Fibroblast of skin of left biceps (primary cell): Measurements from ENCODE around the gene HEATR9.

Experiments used
- DNase-seq, 2 experiments: peaks; one replicate each; pipeline ENCODE4 v3.0.0-alpha.2; 2013; ENCODE audit warnings: low read depth in 2 of 2

HEATR9 gene

DNA sequence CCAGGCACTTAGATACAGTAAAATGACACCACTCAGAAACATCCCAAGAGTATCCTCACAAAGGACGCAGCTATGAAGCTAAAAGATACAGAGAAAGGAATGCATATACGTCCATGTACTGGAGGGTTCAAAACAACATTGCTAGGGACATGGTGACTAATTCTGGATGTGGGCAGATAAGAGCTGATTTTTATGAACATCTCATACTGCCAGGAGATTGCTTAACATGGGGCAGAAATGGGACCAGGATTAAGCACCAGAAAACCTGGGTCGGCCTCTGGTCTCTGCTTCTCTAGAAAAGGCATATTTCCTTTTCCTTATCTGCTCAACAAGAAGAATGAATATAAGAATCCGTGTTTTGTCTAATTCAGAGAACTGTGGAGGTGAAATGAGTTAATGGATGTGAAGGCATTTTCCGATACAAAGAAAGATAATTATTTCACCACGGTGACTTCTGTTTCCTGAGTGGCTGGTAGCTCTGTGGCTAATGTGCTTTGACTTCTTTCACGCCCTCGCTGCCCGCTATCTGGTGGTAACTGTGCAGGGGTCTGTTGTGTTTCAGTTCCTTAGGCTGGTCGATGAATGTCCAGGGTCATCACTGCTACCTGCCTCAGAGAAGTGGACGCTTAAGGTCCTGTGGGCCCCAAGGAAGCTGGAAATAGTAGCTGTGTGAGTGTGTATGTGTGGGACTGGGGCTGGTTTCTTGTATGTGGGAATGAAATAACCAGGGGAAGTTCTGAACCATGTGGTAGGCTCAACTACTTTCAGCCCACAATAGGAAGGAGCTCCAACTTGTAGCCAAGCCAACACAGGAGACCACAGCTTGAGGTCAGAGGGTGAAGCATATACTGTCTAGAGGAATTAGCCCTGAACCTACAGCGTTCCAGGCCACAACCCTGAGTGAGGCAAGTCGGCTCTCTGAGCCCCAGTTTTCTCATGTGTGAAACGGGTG is 27.2 kb upstream of the HEATR9 start:
- DNase-seq: no peak

DNA sequence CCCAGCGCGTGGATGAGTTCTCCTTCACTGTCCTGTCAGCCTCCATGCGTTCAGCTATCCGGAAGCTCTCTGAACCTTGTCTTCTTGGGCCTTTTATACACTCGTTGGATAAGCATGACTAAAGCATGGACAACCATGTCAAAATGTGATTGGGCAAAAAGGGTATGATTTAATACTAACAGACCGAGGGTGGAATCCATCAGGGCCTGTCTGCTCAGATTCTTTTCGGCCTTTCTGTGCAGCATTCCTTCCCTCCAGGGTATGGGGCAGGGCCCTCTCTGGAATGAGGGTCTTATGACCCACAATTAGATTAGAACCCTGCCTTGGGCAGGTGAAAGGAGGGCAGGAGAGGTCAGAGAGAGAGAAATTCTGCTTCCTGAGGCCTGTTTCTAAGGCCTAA is 25.5 kb upstream of the HEATR9 start:
- DNase-seq: no peak

DNA sequence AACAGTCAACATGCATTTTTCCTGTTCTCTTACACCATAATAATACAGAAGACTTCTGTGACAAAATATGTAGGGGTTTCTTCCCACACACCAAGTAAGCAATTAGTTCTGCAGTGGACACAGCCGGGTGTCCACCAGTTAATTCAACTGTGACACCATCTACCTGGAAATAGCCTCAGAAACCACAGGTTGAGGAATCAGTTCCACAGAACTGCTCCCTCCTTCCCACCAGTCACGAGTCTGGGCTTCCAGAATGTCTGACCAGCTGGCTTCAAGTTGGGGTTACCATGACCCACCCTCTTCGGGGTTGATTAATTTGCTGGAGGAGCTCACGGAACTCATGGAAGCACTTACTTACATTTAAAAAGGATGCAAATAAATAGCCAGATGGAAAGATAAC is 25.1 kb upstream of the HEATR9 start:
- no peak for DNase-seq

DNA sequence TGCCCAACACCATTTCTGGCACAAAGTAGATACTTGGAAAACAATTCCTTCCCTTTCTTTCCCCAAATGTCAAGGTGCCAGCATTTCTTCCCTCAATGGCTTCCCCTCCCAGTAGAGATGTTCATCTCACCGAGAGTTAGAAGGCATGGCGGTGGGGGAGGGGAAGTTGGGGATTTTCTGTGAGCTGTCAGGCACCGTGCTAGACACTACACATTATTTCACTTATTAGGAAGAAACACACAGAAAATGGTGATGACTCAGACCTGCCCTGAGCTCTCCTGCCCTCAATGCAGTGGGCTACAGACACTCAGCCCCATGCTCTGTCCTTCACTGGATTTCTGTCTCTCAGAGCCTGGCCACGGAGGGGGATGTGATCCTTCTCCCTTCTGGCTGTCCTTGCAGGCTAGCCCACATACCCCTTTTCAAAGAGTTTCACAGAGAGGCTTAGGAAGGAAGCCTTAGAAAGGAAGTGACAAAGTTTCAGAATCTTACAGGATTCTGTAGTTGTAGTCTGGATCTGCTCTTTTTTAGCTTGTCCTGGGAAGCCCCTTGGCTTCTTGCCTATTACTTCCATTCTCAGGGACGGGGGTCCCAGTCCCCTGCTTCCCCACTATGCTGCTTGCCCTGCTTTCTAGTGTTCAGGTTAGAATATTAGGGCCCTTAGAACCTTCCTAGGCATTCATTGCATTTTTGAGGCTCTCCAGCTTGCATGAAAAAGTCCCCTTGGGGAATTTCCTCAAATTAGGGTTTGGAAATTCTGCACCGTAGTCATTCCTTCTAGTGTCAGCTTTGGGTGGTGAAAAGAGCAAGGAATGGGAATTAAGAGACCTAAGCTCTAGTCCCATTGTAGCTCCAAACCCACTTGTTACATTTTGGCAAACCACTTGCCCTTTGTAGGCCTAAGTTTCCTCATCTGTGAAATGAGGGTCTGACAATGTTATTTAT is 23.7 kb upstream of the HEATR9 start:
- no peak for DNase-seq

DNA sequence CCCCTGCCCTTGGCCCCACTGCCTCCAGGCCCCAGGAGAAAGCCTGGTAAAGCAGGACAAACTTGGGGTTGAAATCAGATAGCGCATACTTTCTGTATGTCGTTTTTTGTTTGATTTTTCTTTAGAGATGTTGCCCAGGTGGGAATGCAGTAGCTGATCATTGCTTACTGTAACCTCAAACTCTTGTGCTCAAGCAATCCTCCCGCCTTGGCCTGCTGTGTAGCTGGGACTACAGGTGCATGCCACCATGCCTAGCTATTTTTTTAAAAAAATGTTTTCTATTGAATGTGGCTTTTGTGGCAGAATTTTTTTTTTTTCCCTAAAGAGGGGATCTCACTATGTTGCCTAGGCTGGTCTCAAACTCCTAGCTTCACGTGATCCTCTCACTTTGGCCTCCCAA is 22.6 kb upstream of the HEATR9 start:
- no peak for DNase-seq

DNA sequence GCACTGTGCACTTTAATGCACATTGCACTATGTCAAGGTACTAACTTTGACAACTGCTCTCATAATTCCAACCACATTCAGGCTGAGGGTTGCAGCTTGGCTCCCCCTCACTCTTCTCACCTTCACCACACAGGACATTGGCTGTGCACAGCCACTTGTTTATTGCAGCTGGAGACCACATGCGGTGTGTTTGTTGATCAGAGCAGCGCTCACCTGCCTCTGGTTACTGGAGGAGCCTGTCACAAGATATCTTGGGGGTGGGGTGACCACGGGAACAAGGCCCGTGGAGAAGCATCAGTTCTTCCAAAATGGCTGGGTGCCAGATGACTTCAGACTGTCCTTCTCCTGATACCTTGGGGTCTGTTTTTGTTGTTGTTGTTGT is 22.1 kb upstream of the HEATR9 start:
- no peak for DNase-seq

DNA sequence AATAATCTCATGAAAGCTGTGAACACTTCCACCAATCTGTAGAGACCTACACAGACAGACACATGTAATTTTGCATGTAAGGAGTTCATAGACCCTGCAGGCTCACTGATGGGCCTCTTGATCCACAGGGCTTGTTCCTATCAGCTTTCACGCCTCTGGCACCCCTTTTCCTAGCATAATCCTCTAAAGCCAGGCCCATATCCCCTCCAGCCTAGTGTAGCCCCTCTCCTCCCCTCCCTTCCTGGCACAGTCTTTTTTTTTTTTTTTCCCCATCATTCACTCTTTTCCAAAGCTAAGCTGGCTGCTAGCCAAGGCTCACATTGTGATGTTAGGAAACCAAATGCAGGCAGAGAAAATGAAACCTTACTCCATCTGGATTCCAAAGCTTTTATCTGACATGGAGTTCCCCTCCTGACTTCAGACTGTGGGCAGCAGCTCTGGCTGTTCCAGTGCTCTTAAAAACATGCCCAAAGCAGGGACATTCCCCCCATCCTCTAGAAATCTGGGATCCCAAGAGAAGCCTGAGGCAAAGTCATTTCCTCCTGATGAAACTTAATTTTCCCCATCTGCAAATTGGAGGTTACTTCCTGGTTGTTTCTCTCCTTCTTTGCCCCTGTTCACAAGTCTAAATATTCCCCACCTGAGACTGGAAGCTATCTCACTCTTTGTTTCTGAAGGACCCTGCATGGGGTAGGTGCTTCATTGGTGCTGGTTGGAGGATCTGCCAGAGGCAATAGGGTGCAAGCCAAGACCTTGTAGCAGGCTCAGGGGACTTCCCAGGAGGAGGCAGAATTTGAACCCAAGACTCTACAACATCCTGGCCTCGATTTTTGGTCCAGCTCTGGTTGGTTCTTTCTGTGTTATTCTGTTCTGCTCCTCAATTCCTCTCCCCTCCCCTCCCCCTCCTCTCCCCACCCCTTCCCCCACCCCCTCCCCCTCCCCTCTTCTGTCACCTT is 21.4 kb upstream of the HEATR9 start:
- DNase-seq: peak; percentile 30 to 34

DNA sequence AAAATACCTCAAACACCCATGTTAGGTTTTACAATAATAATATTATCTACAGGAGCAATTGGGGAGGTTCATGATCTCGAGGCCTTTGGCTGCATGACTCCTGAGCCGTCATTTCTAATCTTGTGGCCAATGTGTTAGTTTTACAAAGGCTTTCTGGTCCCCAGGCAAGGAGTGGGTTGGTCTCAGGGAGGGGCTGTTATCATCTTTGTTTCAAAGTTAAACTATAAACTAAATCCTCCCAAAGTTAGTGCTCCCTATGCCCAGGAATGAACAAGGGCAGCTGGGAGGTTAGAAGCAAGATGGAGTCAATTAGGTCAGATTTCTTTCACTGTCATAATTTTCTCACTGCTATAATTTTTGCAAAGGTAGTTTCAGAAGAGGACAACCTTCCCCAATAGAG is 20.6 kb upstream of the HEATR9 start:
- DNase-seq: no peak

DNA sequence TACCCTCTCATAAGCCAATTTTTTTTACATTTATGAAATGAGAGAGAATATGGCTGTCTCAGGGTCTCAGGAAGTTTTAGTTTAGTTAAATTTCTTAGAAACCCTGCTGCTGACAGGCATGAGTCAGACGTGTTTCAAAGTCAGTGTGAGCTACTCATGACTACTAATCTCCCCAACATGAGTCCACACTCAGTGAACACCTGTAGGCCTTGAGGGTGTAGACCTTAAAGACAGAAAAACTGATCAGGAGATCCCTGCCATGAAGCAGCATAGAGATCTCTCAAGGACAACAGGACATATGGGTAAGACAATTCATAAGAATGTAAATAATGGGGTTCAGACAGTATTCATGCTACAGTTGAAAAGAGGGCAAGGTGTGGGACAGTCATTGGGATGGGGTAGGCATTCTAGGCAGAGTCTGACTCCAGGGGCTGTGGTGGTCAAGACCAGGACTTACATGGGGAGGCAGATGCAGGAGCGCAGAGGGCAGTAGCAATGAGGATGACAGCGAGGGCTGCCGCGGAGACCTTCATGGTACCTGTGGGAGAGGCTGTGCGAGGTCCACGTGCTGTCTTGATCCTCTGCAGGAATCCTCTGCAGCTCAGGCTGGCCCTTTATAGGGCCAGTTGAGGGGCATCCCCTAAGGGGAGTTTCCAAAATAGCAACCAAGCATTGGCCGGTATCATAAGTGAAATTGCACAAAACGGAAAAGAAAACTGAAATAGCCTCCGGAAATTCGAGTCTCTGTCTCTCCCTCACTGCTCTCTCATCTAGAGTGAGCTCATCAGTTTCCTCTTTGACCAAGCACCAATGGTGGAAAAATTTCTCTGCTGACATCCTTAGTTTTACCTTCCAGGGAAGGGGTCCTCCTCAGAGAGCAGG is 11.3 kb upstream of the HEATR9 start, which contains the start of gene CCL5:
Gene CCL5 (minus strand): TSS at position 588 of the 882 bp plus-strand sequence.
- DNase-seq: no peak

DNA sequence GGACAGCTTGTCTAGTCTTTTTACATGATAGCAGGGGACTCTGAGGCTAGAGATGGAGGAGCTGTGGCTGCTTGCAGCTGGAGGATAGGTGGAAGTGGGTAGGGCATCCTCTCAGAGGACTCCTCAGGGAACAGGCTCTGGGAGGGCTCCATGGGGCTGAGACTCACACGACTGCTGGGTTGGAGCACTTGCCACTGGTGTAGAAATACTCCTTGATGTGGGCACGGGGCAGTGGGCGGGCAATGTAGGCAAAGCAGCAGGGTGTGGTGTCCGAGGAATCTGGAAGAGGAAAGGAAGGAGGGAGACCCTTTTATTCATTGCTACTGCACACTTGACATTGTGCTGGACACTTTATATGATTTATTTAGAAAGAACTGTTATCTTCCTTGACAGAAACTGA is 9.7 kb upstream of the HEATR9 start:
- no peak for DNase-seq

DNA sequence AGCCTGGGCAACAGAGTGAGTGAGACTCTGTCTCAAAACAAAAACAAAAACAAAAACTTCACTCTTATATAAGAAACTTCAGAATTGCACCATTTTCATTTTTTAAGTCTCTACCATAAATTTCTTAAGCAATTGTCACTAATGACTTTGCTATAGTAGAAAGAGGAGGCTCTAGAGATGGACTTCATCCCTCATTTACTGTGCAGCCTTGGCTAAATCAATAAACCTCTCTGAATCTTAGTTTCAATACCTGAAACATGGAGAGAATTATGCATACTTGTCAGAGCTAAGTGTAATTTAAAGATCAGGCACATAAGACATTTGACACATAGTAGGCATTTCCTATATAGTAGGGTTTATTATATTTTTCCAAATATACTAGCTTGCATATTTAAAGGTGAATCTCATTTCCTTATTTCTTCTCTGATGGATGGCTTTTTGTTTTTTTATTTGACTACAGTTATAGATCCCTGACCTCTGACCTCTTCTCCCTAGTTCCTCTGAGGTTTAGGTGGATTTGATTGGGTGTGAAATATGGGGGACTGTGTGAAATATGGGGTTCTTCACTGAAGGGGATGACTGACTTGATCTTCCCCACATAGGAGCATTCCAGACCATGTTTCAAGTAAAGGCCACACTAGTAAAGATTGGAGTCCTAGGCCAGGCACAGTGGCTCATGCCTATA is 8.8 kb upstream of the HEATR9 start:
- DNase-seq: no peak

DNA sequence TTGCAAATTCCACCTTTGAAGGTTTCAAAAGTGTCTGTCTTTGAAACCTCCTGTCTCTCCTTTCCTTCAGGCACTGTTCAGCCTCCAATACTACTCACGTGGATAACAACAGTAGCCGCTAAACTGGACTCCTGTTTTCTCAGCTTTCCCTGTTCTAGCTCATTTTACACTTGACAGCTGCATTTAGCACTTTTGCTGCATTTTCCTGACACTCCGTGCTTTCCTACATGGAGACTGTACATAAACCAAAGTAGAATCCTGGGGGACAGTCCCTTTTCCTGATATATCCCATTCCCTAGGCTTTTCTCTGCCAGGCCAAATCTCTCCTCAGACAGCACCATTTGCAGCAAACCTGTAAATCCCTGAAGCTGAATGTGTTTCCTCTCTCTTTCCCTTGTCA is 7.8 kb upstream of the HEATR9 start:
- DNase-seq: no peak

DNA sequence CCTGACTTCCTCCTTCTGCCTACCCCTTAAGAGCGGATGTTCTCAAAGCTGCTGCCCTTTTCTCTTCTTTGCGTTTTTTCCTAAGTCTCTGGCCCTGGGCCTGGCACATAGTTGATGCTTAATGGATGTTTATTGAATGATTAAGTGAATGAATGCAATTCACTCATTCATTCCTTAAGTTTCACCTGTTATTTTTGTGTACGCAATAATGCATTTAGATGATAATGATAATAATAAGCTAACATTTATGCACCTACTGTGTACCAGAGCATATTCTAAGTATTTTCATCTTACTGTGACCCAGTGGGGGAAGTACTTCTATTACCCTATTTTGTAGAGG is 7.1 kb upstream of the HEATR9 start:
- DNase-seq: no peak

DNA sequence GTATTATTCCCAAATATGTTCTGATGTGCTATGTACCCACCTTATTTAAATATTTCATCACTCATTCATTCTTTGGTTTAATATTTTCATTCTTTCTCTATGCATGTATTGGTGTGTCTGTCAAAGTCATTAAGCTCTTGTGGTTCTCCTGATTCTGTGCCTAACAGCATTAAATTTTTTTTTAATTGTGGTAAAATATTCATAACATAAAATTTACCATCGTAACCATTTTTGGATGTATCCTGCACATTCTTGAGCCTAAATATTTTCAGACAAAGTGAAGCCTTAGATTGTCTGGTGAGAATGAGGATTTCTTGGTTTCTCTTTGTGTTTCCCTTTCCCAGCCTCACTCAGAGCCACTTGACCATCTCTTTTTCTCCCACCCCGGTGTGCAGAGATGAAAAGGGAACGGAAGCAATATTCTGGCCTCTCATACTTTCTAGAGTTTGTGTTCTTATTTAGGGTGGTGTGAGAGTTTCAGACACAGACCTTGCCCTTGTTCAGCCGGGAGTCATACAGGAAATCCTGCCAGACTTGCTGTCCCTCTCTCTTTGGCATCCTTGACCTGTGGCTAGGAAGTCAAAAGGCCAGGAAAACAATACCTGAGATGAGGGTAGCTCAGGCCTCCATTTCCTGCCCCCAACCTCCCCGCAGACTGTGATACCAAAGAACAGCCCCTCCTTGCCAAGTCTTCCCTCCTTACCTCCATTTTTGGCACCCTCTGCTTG is 6.5 kb upstream of the HEATR9 start:
- no peak for DNase-seq

DNA sequence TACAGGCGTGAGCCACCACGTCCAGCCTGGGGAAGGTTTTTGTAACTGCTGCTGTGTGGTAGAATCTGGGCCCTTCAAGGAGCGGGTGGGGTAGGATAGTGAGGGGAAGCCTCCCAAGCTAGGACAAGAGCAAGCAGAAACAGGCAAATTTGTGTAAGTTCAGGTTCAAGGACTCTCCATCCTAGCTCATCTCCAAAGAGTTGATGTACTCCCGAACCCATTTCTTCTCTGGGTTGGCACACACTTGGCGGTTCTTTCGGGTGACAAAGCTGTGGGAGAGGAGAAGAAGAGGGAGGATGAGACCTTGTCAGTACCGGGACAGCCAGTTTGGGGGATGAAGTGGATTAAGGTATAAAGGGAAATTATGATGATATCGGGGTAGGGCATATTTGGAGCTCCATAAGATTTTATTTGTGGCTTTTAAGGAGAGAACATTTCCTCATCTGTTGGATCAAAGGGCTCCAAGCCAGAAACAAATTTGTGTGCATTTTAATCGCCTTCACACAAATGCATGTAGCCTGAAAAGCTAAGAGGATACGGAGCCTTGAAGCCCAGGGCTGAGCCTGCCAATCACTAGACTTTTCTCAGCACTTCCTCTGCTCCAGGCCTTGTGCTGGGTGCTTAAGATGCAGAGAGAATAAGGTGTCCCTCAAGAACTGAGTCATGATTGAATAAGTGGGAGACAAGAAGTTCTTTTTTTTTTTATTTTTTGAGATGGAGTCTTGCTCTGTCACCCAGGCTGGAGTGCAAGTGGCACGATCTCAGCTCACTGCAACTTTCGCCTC is 3.7 kb upstream of the HEATR9 start:
- no peak for DNase-seq

DNA sequence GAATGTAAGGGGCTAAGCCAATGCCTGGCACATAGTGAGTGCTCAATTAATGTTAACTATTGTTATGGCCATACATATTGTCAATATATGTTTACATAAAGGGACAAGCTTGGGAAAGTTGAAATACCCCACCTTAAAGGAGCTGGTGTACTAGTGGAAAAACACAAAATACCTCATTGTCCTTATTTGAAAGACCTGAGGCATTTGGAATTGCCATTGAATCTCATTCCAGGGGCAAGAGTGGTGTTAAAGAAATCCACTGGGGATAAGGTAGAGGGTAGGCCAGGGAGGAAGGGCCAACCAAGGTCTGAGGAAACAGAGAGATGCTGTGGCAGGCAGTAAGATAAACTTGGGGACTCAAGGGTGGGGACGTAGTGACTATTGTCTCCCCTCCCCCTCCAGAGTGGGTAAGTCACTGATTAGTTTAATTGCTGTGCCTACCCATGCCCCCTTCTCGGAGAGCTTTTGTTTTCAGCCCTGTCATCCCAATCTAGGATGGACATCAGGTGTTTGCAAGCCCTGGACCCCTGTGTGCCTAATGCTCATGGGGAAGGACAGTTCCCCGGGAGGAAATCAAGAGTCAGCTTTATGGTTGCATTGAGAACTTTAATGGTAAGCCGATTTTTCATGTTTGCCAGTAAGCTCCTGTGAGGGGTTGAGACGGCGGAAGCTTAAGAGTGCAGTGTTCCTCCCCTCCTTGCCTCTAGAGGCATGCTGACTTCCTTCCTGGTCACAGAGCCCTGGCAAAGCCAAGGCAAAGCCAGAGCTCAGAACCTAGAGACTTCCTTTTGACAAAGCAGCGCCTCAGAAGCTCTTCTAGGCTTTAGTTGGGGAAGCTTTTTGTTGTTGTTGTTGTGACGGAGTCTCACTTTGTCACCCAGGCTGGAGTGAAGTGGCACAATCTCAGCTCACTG is 2.5 kb upstream of the HEATR9 start:
- DNase-seq: no peak

DNA sequence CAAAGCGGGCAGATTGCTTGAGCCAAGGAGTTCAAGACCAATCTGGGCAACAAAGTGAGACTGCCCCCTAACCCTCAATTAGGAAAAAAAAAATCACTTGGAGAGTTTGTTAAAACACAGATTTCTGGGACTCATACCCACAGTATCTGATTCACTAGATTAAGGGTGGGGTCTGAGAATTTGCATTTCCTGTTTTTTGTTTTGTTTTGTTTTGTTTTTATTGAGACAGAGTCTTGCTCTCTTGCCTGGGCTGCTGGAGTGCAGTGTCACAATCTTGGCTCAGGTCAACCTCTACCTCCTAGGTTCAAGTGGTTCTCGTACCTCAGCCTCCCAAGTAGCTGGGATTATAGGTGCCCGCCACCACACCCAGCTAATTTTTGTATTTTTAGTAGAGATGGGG is 1.1 kb downstream of the HEATR9 start:
- no peak for DNase-seq
